GM19324 (cell line): Measurements from ENCODE around the gene DUSP12.

Experiments used
- ATAC-seq: cut with Tn5 transposase; IDR thresholded peaks from one replicate; pipeline ENCODE4 v1.9.1; 2021; ENCODE audit warnings: mild to moderate bottlenecking, moderate library complexity; ENCODE audit not compliant: unreplicated experiment, low FRiP score

Gene DUSP12

GRCh38 chr1:161726473-161727255 lies 22.9 kb upstream of the DUSP12 start:
- ATAC-seq: peak; percentile 69

GRCh38 chr1:161727256-161727924 lies 22.2 kb upstream of the DUSP12 start:
- ATAC-seq: no peak

- ATAC-seq: no peak
Observed at GRCh38 chr1:161728376-161729226, 21.0 kb upstream of the DUSP12 start.

- no peak for ATAC-seq
Observed at GRCh38 chr1:161730050-161730564, 19.5 kb upstream of the DUSP12 start.

GRCh38 chr1:161731241-161731640 lies 18.3 kb upstream of the DUSP12 start:
- ATAC-seq: no peak

GRCh38 chr1:161731981-161732718 lies 17.4 kb upstream of the DUSP12 start:
- no peak for ATAC-seq

- ATAC-seq: no peak
Observed at GRCh38 chr1:161733526-161733925, 16.1 kb upstream of the DUSP12 start.

- no peak for ATAC-seq
Observed at GRCh38 chr1:161735837-161736236, 13.7 kb upstream of the DUSP12 start.

GRCh38 chr1:161736335-161736969 lies 13.1 kb upstream of the DUSP12 start:
- ATAC-seq: no peak

GRCh38 chr1:161737625-161738024 lies 12.0 kb upstream of the DUSP12 start:
- no peak for ATAC-seq

GRCh38 chr1:161738627-161739287 lies 10.8 kb upstream of the DUSP12 start:
- ATAC-seq: peak; percentile 64

- ATAC-seq: peak; percentile 32
Observed at GRCh38 chr1:161739865-161740566, 9.6 kb upstream of the DUSP12 start.

- ATAC-seq: no peak
Observed at GRCh38 chr1:161740921-161741320, 8.7 kb upstream of the DUSP12 start.

GRCh38 chr1:161743231-161743630 lies 6.4 kb upstream of the DUSP12 start:
- no peak for ATAC-seq

- ATAC-seq: no peak
Observed at GRCh38 chr1:161747801-161748200, 1.8 kb upstream of the DUSP12 start.

GRCh38 chr1:161763522-161764098 lies 14.0 kb downstream of the DUSP12 start:
- ATAC-seq: no peak

GRCh38 chr1:161766102-161766981 lies 16.8 kb downstream of the DUSP12 start, which contains the start of gene ATF6:
TSS of gene ATF6 (plus strand) at chr1:161766320. CDS start at chr1:161766361, 41 bp downstream.
- ATAC-seq: peak; percentile 75
